Right kidney (tissue), 9 donors: ENCODE data around the gene TMPRSS12.
"Not testable (repeated sequence)": the region's sequence is repeated elsewhere in the genome, so short reads cannot be mapped to it uniquely, and the experiment has no call there.

Experiments
- DNase-seq: peaks from one replicate; pipeline ENCODE4 v3.0.0-alpha.2; 2016
- long read RNA-seq, 8 donors: transcript quantifications; one replicate each; lab custom pipeline, GENCODE V29; 2026

TMPRSS12 gene
- long read RNA-seq, donor 1: 0 reads
- long read RNA-seq, donor 2: 0 reads
- long read RNA-seq, donor 3: 0 reads
- long read RNA-seq, donor 4: 0 reads
- long read RNA-seq, donor 5: 0 reads
- long read RNA-seq, donor 6: 0 reads
- long read RNA-seq, donor 7: 0 reads
- long read RNA-seq, donor 8: 0 reads

- DNase-seq: peak; percentile 72
Observed at GRCh38 chr12:50842637-50843493, at the start of gene TMPRSS12. Gene TMPRSS12, plus strand, starts transcription at chr12:50842926. Its CDS starts 39 bp downstream, at chr12:50842965.

GRCh38 chr12:50799908-50800307 is 42.8 kb upstream of the TMPRSS12 start:
- no peak for DNase-seq

GRCh38 chr12:50803230-50803875 is 39.4 kb upstream of the TMPRSS12 start:
- no peak for DNase-seq

DNA sequence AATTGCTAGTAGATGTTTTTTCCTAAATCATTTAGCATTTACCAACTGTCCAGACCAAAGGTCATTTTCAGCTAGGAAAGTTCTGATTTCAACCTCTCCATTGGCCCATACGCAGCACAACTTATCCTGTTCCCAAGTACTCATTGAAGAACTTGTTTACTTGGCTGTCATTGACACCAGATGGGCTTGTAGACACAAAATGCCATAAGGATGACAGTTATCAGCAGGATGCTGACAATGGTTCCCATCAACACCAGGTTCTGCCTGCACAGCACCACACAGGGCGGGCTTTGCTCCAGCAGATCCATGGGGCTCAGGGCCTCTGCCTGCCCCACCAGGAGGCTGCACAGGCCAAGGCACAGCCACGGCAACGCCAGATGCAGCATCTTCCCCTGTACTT is 36.5 kb upstream of the TMPRSS12 start:
- no peak for DNase-seq

DNA sequence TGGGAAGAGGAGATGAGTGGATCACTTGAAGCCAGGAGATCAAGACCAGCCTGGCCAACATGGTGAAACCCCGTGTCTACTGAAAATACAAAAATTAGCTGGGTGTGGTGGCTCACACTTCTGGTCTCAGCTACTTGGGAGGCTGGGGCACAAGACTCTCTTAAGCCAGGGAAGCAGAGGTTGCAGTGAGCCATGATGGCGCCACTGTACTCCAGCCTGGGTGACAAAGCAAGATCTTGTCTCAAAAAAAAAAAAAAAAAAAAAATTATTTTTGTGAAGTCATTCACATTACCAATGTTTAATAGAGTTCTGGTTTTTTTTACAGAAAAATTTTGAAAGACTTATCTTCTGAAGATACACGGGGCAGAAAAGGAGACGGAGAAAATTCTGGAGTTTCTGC is 33.6 kb upstream of the TMPRSS12 start:
- not testable (repeated sequence) for DNase-seq

DNA sequence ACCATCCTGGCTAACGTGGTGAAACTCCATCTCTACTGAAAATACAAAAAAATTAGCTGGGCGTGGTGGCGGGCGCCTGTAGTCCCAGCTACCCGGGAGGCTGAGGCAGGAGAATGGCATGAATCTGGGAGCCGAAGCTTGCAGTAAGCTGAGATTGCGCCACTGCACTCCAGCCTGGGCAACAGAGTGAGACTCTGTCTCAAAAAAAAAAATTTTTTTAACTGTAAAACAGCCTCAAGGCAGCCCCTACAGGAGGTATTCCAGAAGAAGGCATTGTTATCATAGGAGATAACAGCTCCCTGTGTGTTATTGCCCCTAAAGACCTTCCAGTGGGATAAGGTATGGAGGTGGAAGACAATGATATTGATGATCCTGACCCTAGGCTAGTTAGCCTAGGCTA is 27.8 kb upstream of the TMPRSS12 start:
- DNase-seq: not testable (repeated sequence)

DNA sequence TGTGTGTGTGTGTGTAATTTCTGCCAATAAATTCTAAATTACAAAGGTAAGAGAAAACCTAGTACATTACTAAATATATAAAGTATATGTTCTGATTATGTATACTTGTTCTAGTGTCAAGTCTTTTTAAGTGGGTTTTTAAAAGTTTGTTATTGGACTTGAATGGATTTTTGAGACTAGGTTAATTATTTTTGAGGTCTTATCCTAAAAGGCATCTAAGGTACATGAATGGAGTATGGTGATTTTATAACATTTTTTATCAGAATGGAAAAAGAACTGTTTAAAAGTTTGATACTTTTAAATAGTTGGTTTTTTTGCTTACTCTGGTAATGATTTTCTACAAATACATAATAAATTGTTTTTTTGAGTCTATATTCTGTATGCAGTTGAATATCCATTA is 22.5 kb upstream of the TMPRSS12 start:
- no peak for DNase-seq

DNA sequence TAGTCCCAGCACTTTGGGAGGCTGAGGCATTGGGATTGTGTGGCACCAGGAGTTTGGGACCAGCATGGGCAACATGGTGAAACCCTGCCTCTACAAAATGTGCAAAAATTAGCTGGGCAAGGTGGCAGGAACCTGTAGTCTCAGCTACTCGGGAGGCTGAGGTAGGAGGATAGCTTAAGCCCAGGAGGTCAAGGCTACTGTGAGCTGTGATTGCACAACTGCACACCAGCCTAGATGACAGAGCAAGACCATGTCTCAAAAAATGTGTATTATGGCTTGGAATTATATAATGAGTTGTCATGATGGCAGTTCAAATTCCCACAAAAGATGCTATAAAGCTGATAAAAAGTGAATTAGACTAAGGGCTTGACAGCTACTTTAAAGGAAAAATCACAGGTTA is 20.6 kb upstream of the TMPRSS12 start:
- DNase-seq: no peak

- DNase-seq: not testable (repeated sequence)
Observed at GRCh38 chr12:50823724-50824123, 19.0 kb upstream of the TMPRSS12 start.

DNA sequence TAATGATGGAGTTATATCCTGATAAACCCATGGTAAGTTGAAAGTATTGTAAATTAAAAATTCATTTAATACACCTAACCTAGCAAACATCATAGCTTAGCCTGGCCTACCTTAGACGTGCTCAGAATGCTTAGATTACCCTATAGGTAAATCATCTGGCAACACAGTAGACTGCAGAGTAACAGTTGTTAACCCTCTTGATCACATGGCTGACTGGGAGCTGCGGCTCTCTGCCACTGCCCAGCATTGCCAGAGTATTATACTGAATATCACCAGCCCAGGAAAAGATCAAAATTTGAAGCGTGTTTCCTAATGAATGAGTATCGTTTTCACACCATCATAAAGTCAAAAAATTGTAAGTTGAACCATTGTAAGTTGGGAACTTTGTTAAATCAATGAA is 17.8 kb upstream of the TMPRSS12 start:
- no peak for DNase-seq

DNA sequence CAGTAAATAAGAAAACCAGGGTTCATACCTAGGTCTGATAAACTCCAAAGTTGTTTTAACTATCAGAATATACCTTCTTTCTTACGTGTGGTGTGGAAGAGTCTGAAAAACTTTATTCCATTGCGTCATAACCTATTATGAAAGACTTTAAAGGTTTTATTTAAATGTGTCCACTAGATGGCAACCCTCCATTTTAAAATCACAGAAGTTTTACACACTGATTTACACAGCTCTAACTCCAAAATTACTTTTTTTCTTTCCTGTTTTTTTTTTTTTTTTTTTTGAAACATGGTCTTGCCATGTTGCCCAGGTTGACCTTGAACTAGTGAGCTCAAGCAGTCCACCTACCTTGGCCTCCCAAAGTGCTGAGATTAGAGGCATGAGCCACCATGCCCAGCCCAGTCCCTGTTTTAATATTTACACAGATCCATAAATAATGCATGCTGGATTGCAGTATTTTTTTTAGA is 17.3 kb upstream of the TMPRSS12 start:
- DNase-seq: peak; percentile 11

- no peak for DNase-seq
Observed at GRCh38 chr12:50828121-50828520, 14.6 kb upstream of the TMPRSS12 start.

DNA sequence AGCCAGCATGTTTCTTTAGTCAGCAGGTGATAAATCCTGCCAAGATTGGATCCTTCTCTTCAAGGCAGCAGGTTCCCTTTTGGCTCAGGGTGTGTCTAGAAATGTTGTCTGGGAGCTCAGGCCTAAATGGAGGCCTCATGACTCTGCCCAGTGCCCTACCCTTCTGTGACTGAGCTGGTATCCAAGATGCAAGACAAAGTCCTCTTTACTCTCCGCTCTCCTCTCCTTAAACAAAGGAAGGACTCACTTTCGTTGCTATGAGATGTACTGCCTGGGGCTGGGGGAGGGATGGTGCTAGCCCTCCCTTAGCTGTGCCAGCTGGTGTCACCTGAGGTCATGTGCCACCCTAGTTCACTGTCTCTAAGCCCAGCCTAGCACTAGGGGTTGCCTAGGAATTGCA is 13.8 kb upstream of the TMPRSS12 start:
- no peak for DNase-seq

GRCh38 chr12:50833801-50834200 is 8.9 kb upstream of the TMPRSS12 start:
- not testable (repeated sequence) for DNase-seq

GRCh38 chr12:50839042-50839441 is 3.7 kb upstream of the TMPRSS12 start:
- DNase-seq: no peak

GRCh38 chr12:50840809-50841487 is 1.8 kb upstream of the TMPRSS12 start:
- no peak for DNase-seq

DNA sequence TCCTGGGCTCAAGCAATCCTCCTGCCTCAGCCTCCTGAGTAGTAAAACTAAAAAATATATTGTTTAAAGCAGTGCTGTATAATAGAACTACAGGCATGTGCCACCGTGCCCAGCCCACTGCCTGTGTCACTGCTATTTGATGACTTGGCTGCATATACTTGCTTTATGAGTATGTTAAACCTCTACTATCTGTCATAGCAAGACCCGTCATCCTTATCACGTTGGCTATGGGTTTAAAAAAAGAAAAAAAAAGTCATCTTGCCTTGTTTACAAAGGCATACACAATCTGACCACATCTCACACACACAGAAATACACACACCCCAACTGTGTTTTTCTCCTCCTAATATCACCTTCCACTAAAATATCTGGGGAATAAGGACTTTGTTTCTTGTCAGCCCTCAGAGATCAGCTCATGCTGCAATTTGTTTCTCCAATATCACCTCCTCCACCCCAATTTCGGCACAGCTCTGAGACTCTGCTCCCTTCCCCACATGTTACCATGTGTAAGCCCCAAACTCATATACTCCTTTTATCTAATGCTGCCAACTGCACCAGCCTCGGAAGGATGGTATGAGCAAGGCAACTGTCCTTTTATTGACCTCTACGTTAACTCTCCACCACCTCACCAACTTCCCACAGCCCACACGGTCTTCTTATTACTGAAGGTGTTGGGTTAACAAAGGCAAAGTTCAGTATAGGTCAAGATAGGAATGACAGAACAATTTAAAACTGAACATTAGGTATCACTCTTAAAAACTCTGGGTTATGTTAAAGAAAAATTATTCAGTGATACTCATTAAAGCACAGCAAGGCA is 802 bp upstream of the TMPRSS12 start:
- no peak for DNase-seq

DNA sequence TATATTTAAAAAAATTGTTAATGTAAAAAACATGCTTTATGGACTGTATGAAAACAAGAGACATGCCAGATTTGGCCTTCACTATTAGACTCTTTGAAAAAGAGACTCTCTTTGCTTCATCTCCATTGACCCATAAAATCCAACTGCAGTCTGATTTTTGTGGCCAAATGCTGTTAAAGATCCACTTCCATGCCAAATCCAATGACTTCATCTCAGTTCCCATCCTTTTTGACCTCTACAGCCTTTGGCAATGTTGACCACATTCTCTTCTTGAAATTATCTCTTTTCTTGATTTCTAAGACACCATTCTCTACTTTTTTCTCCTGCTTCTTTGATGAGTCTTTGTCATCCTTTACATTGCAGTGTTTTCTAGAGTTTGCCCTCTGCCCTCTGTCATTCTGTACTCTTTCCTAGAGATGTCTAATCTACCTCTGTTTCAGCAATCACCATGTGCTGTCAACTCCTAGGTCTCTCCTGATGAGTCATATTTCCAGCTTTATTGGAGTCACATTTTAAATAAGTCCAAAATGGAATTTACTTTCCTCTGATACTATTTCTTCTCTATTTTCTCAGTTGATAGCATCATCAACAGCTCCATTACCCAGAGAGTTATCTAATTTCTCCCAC is 2.4 kb downstream of the TMPRSS12 start:
- no peak for DNase-seq

GRCh38 chr12:50848963-50849362 is 6.2 kb downstream of the TMPRSS12 start:
- DNase-seq: no peak

DNA sequence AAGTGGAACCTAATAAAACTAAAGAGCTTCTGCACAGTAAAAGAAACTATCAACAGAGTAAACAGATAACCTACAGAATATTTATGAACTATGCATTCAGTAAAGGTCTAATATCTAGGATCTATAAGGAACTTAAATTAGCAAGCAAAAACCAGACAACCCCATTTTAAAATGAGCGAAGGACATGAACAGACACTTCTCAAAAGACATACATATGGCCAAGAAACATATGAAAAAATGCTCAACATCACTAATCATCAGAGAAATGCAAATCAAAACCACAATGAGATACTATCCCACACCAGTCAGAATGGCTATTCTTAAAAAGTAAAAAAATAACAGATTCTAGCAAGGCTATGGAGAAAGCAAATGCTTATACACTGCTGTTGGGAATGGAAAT is 12.5 kb downstream of the TMPRSS12 start:
- not testable (repeated sequence) for DNase-seq

DNA sequence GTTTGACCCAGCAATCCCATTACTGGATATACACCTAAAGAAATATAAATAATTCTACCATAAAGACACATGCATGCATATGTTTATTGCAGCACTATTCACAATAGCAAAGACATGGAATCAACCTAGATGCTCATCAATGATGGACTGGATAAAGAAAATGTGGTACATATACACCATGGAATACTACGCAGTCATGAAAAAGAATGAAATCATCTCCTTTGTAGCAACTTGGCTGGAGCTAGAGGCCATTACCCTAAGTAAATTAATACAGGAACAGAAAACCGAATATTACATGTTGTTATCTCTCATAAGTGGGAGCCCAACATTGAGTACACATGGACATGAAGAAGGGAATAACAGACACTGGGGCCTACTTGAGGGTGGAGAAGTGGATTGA is 13.0 kb downstream of the TMPRSS12 start:
- DNase-seq: not testable (repeated sequence)
